ENCODE data around the gene ATG13.

GRCh38 chr11:46594374-46594700, 23.0 kb upstream of the ATG13 start:
- TF ChIP-seq CTCF (IDR thresholded peaks at IDR 0.05) (no peak), POLR2A (IDR thresholded peaks at IDR 0.05) (no peak)
